ENCODE results near the gene SCN10A.

The SCN10A gene

GRCh38 chr3:38706961-38707360, 109.1 kb downstream of the SCN10A start:
- ChIA-PET CTCF (no interaction called here), POLR2A (no interaction called here)
- DNase-seq (ENCODE audit: extremely low spot score) = no peak
- TF ChIP-seq, protein P1, sequence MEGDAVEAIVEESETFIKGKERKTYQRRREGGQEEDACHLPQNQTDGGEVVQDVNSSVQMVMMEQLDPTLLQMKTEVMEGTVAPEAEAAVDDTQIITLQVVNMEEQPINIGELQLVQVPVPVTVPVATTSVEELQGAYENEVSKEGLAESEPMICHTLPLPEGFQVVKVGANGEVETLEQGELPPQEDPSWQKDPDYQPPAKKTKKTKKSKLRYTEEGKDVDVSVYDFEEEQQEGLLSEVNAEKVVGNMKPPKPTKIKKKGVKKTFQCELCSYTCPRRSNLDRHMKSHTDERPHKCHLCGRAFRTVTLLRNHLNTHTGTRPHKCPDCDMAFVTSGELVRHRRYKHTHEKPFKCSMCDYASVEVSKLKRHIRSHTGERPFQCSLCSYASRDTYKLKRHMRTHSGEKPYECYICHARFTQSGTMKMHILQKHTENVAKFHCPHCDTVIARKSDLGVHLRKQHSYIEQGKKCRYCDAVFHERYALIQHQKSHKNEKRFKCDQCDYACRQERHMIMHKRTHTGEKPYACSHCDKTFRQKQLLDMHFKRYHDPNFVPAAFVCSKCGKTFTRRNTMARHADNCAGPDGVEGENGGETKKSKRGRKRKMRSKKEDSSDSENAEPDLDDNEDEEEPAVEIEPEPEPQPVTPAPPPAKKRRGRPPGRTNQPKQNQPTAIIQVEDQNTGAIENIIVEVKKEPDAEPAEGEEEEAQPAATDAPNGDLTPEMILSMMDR (IDR thresholded peaks at IDR 0.05; ENCODE audit: control extremely low read depth, extremely low read depth, low read depth, missing control alignments) = no peak

DNA sequence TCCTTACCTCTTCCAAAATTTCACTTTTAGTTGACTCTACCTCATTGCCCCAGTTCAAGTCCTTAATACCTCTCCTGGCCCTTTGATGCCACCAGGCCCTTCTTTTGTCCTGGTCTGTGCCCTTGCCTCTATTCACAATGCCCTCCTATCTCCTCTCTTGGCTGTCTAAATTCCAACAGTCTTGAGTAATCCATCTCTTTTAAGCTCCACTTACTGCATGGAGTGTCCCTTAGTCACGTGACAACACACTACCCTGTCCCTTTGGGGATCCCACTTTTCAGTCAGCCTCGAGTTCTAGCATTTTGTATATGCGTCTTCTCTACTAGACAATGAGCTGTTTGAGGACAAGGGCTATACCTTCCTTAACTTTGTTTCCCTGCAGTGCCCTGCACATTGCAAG, 113.8 kb downstream of the SCN10A start:
- CTCF ChIA-PET = interaction anchor here (0.8 to 1.9 kb wide), 3 partner anchors 13 to 51 kb away, joined by 3 to 6 read pairs (median 3); no protein-coding TSS in a partner anchor
- TF ChIP-seq, protein P1 (IDR thresholded peaks at IDR 0.05; ENCODE audit: control extremely low read depth, extremely low read depth, low read depth, missing control alignments) = no peak
- POLR2A ChIA-PET = no interaction called here
- DNase-seq (ENCODE audit: extremely low spot score) = no peak

DNA sequence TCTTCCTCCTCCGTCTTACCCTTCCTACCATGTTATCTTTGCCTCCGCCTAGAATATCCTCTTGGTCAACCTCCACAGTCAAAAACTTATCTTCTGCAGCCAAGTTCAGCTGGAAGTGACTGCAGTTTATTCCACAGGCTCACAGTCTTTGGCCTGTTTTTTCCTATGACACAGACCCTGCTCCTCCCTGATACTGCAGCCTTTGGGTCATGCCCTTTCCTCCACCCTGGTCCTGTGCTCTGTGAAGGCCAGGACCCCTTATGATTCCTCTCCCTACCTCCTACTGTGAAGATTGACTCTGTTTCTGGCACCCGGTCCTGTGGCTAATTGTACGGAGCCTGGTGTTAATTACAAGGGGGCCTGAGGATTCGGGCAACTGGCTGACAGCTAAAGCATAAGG, 117.3 kb downstream of the SCN10A start:
- POLR2A ChIA-PET = no interaction called here
- CTCF ChIA-PET = no interaction called here
- TF ChIP-seq, protein P1 (IDR thresholded peaks at IDR 0.05; ENCODE audit: control extremely low read depth, extremely low read depth, low read depth, missing control alignments) = no peak
- no peak for DNase-seq (ENCODE audit: extremely low spot score)

DNA sequence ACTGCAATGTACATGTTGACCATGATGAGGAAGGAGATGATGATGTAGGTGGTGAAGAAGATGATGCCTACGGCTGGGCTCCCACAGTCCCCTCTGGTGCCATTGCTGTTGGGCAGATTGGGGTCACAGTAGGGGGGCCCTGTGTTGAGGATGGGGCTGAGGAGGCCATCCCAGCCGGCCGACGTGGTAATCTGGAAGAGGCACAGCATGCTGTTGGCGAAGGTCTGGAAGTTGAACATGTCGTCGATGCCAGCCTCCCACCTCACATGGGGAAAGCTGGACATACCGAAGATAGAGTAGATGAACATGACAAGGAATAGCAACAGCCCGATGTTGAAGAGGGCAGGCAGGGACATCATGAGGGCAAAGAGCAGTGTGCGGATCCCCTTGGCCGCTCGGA, 118.0 kb downstream of the SCN10A start:
- ChIA-PET POLR2A (no interaction called here), CTCF (no interaction called here)
- TF ChIP-seq, protein P1 (IDR thresholded peaks at IDR 0.05; ENCODE audit: control extremely low read depth, extremely low read depth, low read depth, missing control alignments) = no peak
- DNase-seq (ENCODE audit: extremely low spot score) = no peak

DNA sequence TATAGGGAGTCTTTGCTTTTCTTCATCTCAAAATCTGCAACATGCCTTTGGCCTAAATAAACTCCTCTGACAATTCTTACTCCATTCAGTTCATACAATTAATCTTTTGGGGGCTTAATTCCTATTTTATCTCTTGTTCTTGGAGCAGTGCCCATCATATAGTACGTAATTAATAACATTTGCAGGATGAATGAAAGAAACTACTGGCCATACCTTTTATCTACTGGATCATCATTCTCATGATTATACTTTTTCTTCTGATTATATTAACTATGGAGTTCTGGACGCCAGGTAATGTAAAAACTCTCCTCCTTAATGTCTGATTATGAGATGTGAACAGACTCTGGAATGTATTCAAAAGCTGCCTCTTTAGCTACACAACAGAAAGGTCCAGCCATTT, 120.0 kb downstream of the SCN10A start:
- ChIA-PET POLR2A (no interaction called here), CTCF (interaction anchor here (1.4 kb wide), 1 partner anchor 8 kb away, joined by 3 read pairs; no protein-coding TSS in a partner anchor)
- DNase-seq (ENCODE audit: extremely low spot score) = no peak
- TF ChIP-seq, protein P1 (IDR thresholded peaks at IDR 0.05; ENCODE audit: control extremely low read depth, extremely low read depth, low read depth, missing control alignments) = no peak

DNA sequence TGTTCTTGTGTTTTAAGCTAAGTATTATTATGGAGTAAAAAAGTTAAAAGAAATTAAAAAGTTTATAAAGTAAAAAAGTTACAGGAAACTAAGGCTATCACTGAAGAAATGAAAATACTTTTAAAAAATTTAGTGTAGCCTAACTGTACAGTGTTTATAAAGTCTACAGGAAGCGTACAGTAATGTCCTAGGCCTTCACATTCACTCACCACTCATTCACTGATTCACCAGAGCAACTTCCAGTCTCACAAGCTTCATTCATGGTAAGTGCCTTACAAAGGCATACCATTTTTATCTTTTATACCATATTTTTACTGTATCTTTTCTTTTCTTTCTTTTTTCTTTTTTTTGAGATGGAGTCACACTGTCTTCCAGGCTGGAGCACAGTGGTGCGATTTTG, 125.8 kb downstream of the SCN10A start:
- DNase-seq (ENCODE audit: extremely low spot score) = no peak
- CTCF ChIA-PET = interaction anchor here (1.5 kb wide), 1 partner anchor 13 kb away, joined by 6 read pairs; no protein-coding TSS in a partner anchor
- TF ChIP-seq, protein P1 (IDR thresholded peaks at IDR 0.05; ENCODE audit: control extremely low read depth, extremely low read depth, low read depth, missing control alignments) = no peak
- POLR2A ChIA-PET = no interaction called here

DNA sequence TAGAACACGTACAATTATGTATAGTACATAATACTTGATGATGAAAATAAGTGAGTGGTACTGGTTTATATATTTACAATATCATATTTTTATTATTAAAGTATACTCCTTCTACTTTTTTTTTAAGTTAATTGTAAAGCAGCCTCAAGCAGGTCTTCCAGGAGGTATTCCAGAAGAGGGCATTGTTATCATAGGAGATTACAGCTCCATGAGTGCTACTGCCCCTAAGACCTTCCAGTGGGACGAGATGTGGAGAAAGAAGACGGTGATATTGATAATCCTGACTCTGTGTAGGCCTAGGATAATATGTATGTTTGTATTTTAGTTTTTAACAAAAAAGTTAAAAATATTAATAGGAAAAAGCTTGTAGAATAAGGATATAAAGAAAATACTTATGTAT, 126.2 kb downstream of the SCN10A start:
- ChIA-PET POLR2A (no interaction called here), CTCF (interaction anchor here (1.5 kb wide), 1 partner anchor 14 kb away, joined by 6 read pairs; no protein-coding TSS in a partner anchor)
- TF ChIP-seq, protein P1 (IDR thresholded peaks at IDR 0.05; ENCODE audit: control extremely low read depth, extremely low read depth, low read depth, missing control alignments) = no peak
- DNase-seq (ENCODE audit: extremely low spot score) = no peak

All from GM10248 (cell line).